ENCODE measurements around the gene AAMDC. TPM values are rescaled to one million over a fixed set of nuclear protein-coding genes. Genes with fewer than 3 reads are reported as not detected.

AAMDC gene
- total RNA-seq, 4 donors from 2014 or later = 14.4 to 30.7 TPM; not detected in 2

DNA sequence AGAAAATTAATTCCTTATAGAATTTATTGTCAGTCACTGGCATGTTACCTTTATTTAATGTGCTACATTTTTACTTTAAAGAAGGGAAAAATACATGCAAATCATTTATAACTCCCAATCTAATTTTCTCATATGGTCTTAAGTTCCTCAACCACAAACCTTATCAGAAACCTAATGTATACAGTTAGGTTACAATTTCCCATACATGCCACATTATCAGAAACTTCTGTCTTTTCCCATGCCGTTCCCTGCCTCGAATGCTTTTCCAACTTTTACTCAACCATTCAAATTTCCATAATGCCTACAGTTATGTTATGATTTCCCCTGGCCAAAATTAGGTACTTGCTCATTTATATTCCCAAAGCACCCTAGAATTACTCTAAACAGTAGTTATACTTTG, 14.0 kb upstream of the AAMDC start:
- in situ Hi-C loops (cut with MboI; ENCODE audit: low pct_ligation_motif_present in 1 of 4, low pct_unique_long_range_greater_than_20kb in 1 of 4, low sequenced_read_pairs in 3 of 4) (no loop called here), intact Hi-C loops (cut with DNase I; ENCODE audit: low total_unique reads) (no loop called here)
- H3K4me3 ChIP-seq = no peak overlapping the region
- no peak overlapping the region for H3K27ac ChIP-seq
- H3K36me3 ChIP-seq = no peaks in the 10 kb centered on the region
- peaks cover 0 to 23% (median 2%) of the 10 kb centered on the region in 4 donors for H3K4me1 ChIP-seq
- no peak for DNase-seq
- TF ChIP-seq CTCF (IDR thresholded peaks at IDR 0.05) (no peak), EP300 (IDR thresholded peaks at IDR 0.05; ENCODE audit: low read depth) (no peak), POLR2AphosphoS5 (IDR thresholded peaks at IDR 0.05) (no peak), POLR2A (IDR thresholded peaks at IDR 0.05) (no peak)
- WGBS, 2 donors (ENCODE audit: low coverage in 1 of 2) = 83 to 90% methylated on average over 2 of the region's 2 CpGs
- no peaks in the 10 kb centered on the region for H3K9me3 ChIP-seq
- no peaks in the 10 kb centered on the region for H3K27me3 ChIP-seq

GRCh38 chr11:77813256-77813655, 7.7 kb upstream of the AAMDC start:
- TF ChIP-seq POLR2AphosphoS5 (IDR thresholded peaks at IDR 0.05) = no peak
- TF ChIP-seq EP300 (IDR thresholded peaks at IDR 0.05; ENCODE audit: low read depth) = no peak
- TF ChIP-seq CTCF (IDR thresholded peaks at IDR 0.05) = no peak
- peaks cover 0 to 5% of the 10 kb centered on the region in 2 donors for H3K9me3 ChIP-seq
- WGBS, 2 donors (ENCODE audit: low coverage in 1 of 2) = 93% methylated on average over 7 to 9 of the region's 9 CpGs
- intact Hi-C loops (cut with DNase I; ENCODE audit: low total_unique reads) (no loop called here), in situ Hi-C loops (cut with MboI; ENCODE audit: low pct_ligation_motif_present in 1 of 4, low pct_unique_long_range_greater_than_20kb in 1 of 4, low sequenced_read_pairs in 3 of 4) (no loop called here)
- peaks cover 0 to 14% (median under 1%) of the 10 kb centered on the region in 4 donors for H3K4me1 ChIP-seq
- no peaks in the 10 kb centered on the region for H3K27me3 ChIP-seq
- DNase-seq = no peak
- H3K4me3 ChIP-seq = no peak overlapping the region
- no peak overlapping the region for H3K27ac ChIP-seq
- H3K36me3 ChIP-seq = no peaks in the 10 kb centered on the region

DNA sequence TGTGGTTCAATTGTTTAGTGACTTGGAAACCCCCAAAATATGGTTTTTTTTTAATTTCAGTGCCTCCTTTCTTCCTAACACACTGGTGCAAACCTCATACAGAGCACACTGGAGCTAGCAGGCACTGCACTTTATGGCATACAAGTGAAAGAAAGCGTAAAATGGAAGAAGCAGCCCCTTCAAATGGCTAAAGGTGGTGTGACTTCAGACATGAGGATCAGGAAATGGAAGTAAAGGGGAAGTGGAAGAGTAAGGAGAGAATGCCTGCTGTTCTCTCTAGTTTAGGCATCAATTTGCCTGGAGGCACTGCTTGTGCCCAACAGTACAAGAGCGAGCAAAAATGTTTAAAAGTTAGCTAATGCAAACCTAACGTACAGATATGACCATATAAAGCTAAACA, 6.1 kb upstream of the AAMDC start:
- no peak for DNase-seq
- TF ChIP-seq EP300 (IDR thresholded peaks at IDR 0.05; ENCODE audit: low read depth) (no peak), POLR2A (IDR thresholded peaks at IDR 0.05) (no peak), CTCF (IDR thresholded peaks at IDR 0.05) (no peak), POLR2AphosphoS5 (IDR thresholded peaks at IDR 0.05) (no peak)
- Histone ChIP-seq H3K36me3 (no peaks in the 10 kb centered on the region), H3K27me3 (no peaks in the 10 kb centered on the region), H3K27ac (no peak overlapping the region), H3K4me1 (peaks cover 8 to 24% (median 10%) of the 10 kb centered on the region in 4 donors), H3K4me3 (no peak overlapping the region), H3K9me3 (peaks cover 0 to 5% of the 10 kb centered on the region in 2 donors)
- intact Hi-C loops (cut with DNase I; ENCODE audit: low total_unique reads) = no loop called here
- 92 to 97% methylated on average over 3 of the region's 3 CpGs for WGBS, 2 donors (ENCODE audit: low coverage in 1 of 2)
- in situ Hi-C loops (cut with MboI; ENCODE audit: low pct_ligation_motif_present in 1 of 4, low pct_unique_long_range_greater_than_20kb in 1 of 4, low sequenced_read_pairs in 3 of 4) = no loop called here

- no peak for DNase-seq
- no peak for TF ChIP-seq EP300 (IDR thresholded peaks at IDR 0.05; ENCODE audit: low read depth)
- TF ChIP-seq POLR2A (IDR thresholded peaks at IDR 0.05) = no peak
- TF ChIP-seq CTCF (IDR thresholded peaks at IDR 0.05) = no peak
- no peak for TF ChIP-seq POLR2AphosphoS5 (IDR thresholded peaks at IDR 0.05)
- H3K27me3 ChIP-seq = no peaks in the 10 kb centered on the region
- no peak overlapping the region for H3K27ac ChIP-seq
- H3K36me3 ChIP-seq = no peaks in the 10 kb centered on the region
- peaks cover 0 to 5% of the 10 kb centered on the region in 2 donors for H3K9me3 ChIP-seq
- in situ Hi-C loops (cut with MboI; ENCODE audit: low pct_ligation_motif_present in 1 of 4, low pct_unique_long_range_greater_than_20kb in 1 of 4, low sequenced_read_pairs in 3 of 4) (no loop called here), intact Hi-C loops (cut with DNase I; ENCODE audit: low total_unique reads) (no loop called here)
- H3K4me1 ChIP-seq = peaks cover 8 to 24% (median 10%) of the 10 kb centered on the region in 4 donors
- H3K4me3 ChIP-seq = no peak overlapping the region
- WGBS, 2 donors (ENCODE audit: low coverage in 1 of 2) = 79 to 83% methylated on average over 1 of the region's 1 CpG
Observed at GRCh38 chr11:77815459-77815858, 5.5 kb upstream of the AAMDC start.
